Caki2 (cell line): Measurements from ENCODE around the gene TERB1. TPM values are rescaled to one million over a fixed set of nuclear protein-coding genes. Genes with fewer than 3 reads are reported as not detected.

Experiments used
- DNase-seq: peaks from one replicate; pipeline ENCODE4 v3.0.0-alpha.2; 2015; ENCODE audit warnings: low read depth
- in situ Hi-C: cut with HindIII; loops from 2 replicates; pipeline ENCODE4 v1.10.0; 2016; ENCODE audit warnings: low sequenced_read_pairs, low pct_unique_long_range_greater_than_20kb, mixed read lengths
- total RNA-seq: library from RNA; depleted of rRNA; stranded (reverse); fragments of >200 nt; shearing (Covaris generic); gene quantifications from 2 replicates; pipeline ENCODE4 v1.2.3, GENCODE V29; 2014; ENCODE audit warnings: low replicate concordance; rRNA removed

Gene TERB1, protein sequence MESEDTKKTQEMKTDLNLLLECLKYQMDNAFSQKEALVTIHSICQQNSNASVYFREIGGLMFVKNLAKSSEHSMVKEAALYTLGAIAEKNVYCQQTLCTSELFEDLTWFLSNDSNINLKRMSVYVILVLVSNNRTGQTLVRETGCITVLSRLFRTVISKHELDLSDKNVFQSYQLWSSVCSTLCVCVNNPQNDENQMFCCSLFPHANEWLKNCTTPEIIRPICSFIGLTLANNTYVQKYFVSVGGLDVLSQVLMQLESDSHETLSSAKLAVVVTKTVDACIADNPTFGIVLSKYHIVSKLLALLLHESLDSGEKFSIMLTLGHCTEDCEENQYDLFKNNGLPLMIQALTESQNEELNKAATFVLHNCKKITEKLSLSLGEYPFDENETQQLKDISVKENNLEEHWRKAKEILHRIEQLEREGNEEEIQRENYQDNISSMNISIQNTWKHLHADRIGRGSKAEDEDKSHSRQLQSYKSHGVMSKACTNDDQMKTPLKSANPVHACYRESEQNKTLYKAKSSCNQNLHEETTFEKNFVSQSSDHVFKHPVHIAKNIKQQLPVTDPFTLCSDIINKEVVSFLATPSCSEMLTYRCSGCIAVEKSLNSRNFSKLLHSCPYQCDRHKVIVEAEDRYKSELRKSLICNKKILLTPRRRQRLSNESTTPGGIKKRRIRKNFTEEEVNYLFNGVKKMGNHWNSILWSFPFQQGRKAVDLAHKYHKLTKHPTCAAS
- total RNA-seq: not detected in 2 replicates

DNA sequence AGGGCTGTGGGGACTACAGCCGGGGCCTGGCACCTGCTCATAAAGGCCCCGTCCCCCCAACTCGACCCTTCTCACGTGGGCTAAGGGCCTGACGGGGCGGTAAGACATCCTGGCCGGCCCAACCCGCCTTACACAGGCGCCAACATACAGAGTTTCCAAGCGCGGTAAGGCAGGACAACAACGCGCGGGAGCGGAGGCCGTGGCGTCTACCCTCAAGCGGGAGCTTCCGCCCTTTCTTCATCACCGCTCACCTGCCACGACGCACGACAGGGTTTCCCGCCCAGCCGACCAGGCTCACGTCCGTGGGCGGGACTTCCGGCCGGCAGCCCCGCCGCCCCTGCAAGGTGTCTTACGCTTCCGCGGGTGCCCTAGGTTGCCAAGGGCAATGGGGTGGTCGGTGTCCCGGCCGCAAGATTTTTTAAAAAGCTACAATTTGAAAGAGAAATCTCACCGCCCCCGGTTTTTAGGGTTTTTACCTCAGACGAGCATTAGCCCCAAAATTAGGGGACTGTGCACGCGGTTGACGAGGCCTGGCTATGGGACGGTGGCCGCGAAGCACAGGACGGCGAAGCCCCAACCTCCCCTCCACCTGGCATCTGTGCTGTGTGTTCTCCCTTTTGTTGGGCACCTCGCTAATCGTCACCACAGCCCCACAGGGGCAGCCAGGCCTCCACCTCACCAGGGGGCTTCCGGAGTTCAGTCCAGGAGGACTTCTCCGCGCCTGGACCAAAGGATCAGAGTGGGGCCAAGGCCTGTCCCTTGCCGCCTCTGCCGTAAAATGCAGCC lies at the start of gene TERB1:
TERB1 (minus strand) TSS at position 265 of the 786 bp plus-strand sequence. CDS start 4,786 bp downstream, outside the sequence.
- DNase-seq: no peak
- in situ Hi-C loops: no loop called here

- no peak for DNase-seq
- in situ Hi-C loops: no loop called here
Observed at GRCh38 chr16:66850115-66850815, 48.9 kb upstream of the TERB1 start.

DNA sequence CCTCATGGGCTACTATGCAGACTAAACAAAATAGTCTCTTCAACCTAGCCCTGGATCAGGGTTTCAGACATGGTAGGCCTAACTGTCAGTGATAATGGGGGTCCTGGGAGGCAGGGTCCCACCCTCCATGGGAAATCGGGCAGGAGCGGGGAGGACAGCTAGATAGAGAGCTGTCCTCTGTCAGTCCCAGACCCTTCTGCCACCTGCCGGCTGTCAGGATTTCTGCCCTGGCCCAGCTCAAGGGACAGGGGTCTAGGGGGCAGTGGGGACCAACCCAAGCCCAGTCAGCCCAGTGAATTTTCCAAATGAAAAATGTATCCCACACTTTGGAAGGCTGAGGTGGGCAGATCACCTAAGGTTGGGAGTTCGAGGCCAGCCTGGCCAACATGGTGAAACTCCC lies 48.2 kb upstream of the TERB1 start:
- DNase-seq: no peak
- in situ Hi-C loops: no loop called here

- no peak for DNase-seq
- in situ Hi-C loops: no loop called here
Observed at GRCh38 chr16:66849021-66849420, 47.6 kb upstream of the TERB1 start.

- DNase-seq: no peak
Observed at GRCh38 chr16:66848172-66848571, 46.8 kb upstream of the TERB1 start.

DNA sequence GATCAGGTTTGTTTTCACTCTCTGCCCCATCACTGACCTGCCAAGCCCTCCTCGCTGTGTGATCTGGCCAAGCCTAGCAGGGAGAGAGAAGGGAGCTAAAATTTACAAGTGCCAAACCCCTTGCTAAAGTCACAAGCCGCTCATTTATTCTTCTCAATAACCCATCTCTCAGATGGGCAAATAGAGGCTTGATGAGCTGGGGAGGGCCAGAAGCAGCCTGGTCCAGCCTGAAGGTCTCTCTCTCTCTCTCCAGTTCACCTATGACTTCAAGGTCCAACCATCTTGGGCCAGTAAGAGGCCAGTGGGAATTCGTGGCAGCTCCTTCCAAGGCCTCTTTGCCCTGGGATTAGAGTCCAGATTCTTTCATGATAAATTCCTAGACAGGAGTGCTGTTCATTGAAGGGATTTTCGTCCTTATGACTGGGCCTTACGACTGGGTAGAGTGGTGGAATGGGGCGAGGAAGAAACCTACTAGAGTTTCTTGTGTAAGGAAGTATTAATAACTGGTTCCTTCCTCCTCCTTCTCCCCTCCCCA lies 46.2 kb upstream of the TERB1 start:
- in situ Hi-C loops: no loop called here
- no peak for DNase-seq

More at GRCh38 chr16:66848172-66848571, 46.8 kb upstream of the TERB1 start:
- in situ Hi-C loops: no loop called here

DNA sequence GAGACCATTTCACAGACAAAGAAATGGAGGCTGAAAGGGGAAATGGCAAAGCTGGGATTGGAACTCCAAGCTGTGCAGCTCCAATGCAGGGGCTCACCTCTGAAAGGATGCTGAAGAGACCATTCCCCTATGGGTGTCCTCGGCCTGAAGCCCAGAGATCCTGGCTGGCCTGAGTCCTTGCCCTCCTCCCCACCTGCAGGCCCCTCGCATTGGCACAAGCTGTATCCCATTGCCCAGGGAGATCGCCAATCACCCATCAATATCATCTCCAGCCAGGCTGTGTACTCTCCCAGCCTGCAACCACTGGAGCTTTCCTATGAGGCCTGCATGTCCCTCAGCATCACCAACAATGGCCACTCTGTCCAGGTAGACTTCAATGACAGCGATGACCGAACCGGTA lies 45.4 kb upstream of the TERB1 start:
- DNase-seq: no peak
- in situ Hi-C loops: no loop called here

GRCh38 chr16:66846266-66846665 lies 44.9 kb upstream of the TERB1 start:
- in situ Hi-C loops: no loop called here

DNA sequence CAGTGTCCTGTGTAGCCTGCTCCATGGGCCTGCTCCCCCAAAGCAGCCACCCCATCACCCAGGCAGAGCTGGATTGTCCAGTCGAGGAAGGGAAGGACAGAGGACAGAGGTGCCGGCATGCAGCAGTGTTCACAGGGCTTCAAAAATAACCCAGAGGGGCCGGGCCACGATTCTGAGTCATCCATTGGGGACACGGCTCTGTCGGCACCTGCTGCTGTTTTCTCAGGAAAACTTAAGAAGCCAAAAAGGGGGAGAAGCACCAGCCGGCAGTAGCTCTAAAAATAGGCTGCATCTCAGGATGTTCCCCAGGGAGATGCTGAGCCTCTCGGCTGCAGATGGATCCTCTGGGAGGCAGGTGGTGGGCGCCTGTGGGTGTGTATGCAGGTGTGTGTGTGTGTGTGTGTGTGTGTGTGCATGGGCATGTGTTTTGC lies 44.4 kb upstream of the TERB1 start:
- no peak for DNase-seq
- in situ Hi-C loops: no loop called here

More at GRCh38 chr16:66846266-66846665, 44.9 kb upstream of the TERB1 start:
- no peak for DNase-seq

DNA sequence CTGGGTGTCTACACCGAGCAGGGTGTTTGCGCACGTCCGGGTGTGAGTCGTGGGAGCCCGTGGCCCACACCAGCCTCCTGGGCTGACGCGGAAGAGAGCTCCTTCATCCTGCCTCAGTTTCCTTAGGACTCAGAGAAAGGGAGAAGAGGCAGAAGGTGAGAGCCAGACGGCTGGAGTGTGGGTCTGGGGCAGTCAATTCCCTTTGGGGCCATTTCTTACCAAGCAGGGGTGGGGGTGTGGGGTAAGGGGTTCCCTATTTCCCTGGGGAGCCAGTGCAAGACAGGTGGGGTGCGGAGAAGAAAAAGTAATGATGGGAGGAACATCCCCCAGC lies 43.7 kb upstream of the TERB1 start:
- in situ Hi-C loops: no loop called here

GRCh38 chr16:66844342-66845079 lies 43.1 kb upstream of the TERB1 start, which contains the start of gene CA7:
Gene CA7 (plus strand): TSS chr16:66844414. CDS start chr16:66844488, 74 bp downstream.
- in situ Hi-C loops: no loop called here

More for the DNA sequence above, 43.7 kb upstream of the TERB1 start:
- DNase-seq: no peak

GRCh38 chr16:66844009-66844341 lies 42.6 kb upstream of the TERB1 start:
- in situ Hi-C loops: no loop called here
- no peak for DNase-seq

More at GRCh38 chr16:66844342-66845079, 43.1 kb upstream of the TERB1 start, which contains the start of gene CA7:
- DNase-seq: no peak

DNA sequence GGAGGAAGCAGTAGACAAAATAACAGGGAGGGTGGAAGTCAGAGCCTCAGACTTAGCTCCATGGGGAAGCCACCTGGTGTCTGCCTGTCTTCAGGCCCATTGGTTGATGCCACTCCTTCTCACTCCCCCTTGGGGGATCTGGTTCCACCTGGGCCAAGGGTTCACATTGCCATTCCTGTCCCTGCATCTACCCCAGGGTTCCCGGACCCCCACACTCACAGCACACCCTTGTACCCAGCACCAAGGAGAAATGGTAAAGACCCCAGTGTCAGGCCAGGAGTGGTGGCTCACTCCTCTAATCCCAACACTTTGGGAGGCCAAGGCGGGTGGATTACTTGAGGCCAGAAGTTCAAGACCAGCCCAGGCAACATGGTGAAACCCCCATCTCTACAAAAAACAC lies 41.8 kb upstream of the TERB1 start:
- in situ Hi-C loops: no loop called here

GRCh38 chr16:66842765-66843164 lies 41.4 kb upstream of the TERB1 start:
- in situ Hi-C loops: no loop called here
- DNase-seq: no peak

More for the DNA sequence above, 41.8 kb upstream of the TERB1 start:
- no peak for DNase-seq

GRCh38 chr16:66841366-66841765 lies 40.0 kb upstream of the TERB1 start:
- in situ Hi-C loops: no loop called here

GRCh38 chr16:66840883-66841282 lies 39.5 kb upstream of the TERB1 start:
- in situ Hi-C loops: no loop called here
- no peak for DNase-seq

More at GRCh38 chr16:66841366-66841765, 40.0 kb upstream of the TERB1 start:
- no peak for DNase-seq

DNA sequence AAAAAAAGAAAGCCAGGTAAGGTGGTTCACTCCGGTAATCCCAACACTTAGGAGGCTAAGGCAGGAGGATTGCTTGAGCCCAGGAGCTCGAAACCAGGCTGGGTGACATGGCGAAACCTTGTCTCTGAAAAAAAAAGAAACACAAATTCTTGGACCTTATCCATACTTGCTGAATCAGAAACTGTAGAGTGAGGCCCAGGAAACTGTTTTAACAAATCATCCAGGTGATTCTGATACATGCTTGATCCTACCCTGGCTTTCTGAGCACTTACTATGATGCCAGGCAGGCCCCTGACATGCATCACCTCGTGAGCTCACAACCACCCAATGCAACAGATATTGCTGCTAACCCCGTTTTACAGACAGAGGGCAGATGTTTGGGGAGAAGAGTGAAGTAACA lies 33.4 kb upstream of the TERB1 start:
- no peak for DNase-seq
- in situ Hi-C loops: no loop called here
